SK-N-SH treated with all-trans-retinoic acid at 6 μM for 48 hours (cell line): Measurements from ENCODE around the gene LRTM1.

ENCODE experiments used
- ATAC-seq: fragments of 200-7000 bp; cut with Tn5 transposase; 3 replicates; pipeline ENCODE4 v1.9.1; 2020; ENCODE audit warnings: mild to moderate bottlenecking, moderate library complexity
- ARNTL ChIP-seq: fragments of 450-650 bp; formaldehyde crosslinking; IDR thresholded peaks from 2 replicates; pipeline ENCODE4 v1.5.0; 2020; ENCODE audit warnings: low read depth, mild to moderate bottlenecking, moderate library complexity, borderline replicate concordance
- BACH2 ChIP-seq: fragments of 250-450 bp; sonication (Bioruptor Pico); IDR thresholded peaks from 2 replicates; pipeline ENCODE4 v1.9.0; 2021; ENCODE audit warnings: mild to moderate bottlenecking, borderline replicate concordance
- ESRRG ChIP-seq: fragments of 250-450 bp; sonication (Bioruptor Pico); IDR thresholded peaks from 2 replicates; pipeline ENCODE4 v1.6.1; 2021; ENCODE audit warnings: mild to moderate bottlenecking
- GLIS3 ChIP-seq: fragments of 250-450 bp; sonication (Bioruptor Pico); IDR thresholded peaks from 2 replicates; pipeline ENCODE4 v1.5.0; 2020; ENCODE audit warnings: mild to moderate bottlenecking, moderate library complexity
- ISL1 ChIP-seq: fragments of 250-450 bp; sonication (Bioruptor Pico); IDR thresholded peaks from 2 replicates; pipeline ENCODE4 v2.1.2; 2022; ENCODE audit warnings: mild to moderate bottlenecking, moderate library complexity
- OSR1 ChIP-seq: fragments of 250-450 bp; sonication (Bioruptor Pico); IDR thresholded peaks from 2 replicates; pipeline ENCODE4 v1.8.0; 2022; ENCODE audit warnings: moderate library complexity, mild to moderate bottlenecking, inconsistent platforms
- PPARA ChIP-seq: fragments of 250-450 bp; sonication (Bioruptor Pico); IDR thresholded peaks from 2 replicates; pipeline ENCODE4 v1.5.0; 2020; ENCODE audit warnings: mild to moderate bottlenecking, borderline replicate concordance
- RARB ChIP-seq: fragments of 250-450 bp; sonication (Bioruptor Pico); IDR thresholded peaks from 2 replicates; pipeline ENCODE4 v1.8.0; 2021; ENCODE audit warnings: mild to moderate bottlenecking, moderate library complexity
- SNAI2 ChIP-seq: fragments of 250-450 bp; sonication (Bioruptor Pico); IDR thresholded peaks from 2 replicates; pipeline ENCODE4 v1.5.0; 2020; ENCODE audit warnings: mild to moderate bottlenecking, moderate library complexity
- TCF4 ChIP-seq: fragments of 250-450 bp; sonication (Bioruptor Pico); IDR thresholded peaks from 2 replicates; pipeline ENCODE4 v1.8.0; 2021; ENCODE audit warnings: mild to moderate bottlenecking, moderate library complexity, borderline replicate concordance
- TOX ChIP-seq: fragments of 250-450 bp; sonication (Bioruptor Pico); IDR thresholded peaks from 2 replicates; pipeline ENCODE4 v1.8.0; 2021; ENCODE audit warnings: mild to moderate bottlenecking, moderate library complexity, borderline replicate concordance
- ZC3H10 ChIP-seq: fragments of 250-450 bp; sonication (Bioruptor Pico); IDR thresholded peaks from 2 replicates; pipeline ENCODE4 v1.5.1; 2021; ENCODE audit warnings: mild to moderate bottlenecking, moderate library complexity
- ZFP3 ChIP-seq: fragments of 250-450 bp; sonication (Bioruptor Pico); IDR thresholded peaks from 2 replicates; pipeline ENCODE4 v1.5.0; 2020; ENCODE audit warnings: mild to moderate bottlenecking, moderate library complexity
- ZFP30 ChIP-seq: fragments of 450-650 bp; formaldehyde crosslinking; IDR thresholded peaks from 2 replicates; pipeline ENCODE4 v1.5.0; 2022; ENCODE audit warnings: mild to moderate bottlenecking, moderate library complexity
- ZNF565 ChIP-seq: fragments of 450-650 bp; formaldehyde crosslinking; conservative IDR thresholded peaks from 2 replicates; pipeline ENCODE4 v1.5.0; 2020; ENCODE audit warnings: low read depth, mild to moderate bottlenecking, moderate library complexity
- ZNF70 ChIP-seq: fragments of 450-650 bp; formaldehyde crosslinking; IDR thresholded peaks from 2 replicates; pipeline ENCODE4 v1.5.0; 2020; ENCODE audit warnings: mild to moderate bottlenecking, moderate library complexity
- ZNF8 ChIP-seq: fragments of 450-650 bp; formaldehyde crosslinking; IDR thresholded peaks from 2 replicates; pipeline ENCODE4 v1.5.0; 2020; ENCODE audit warnings: mild to moderate bottlenecking, moderate library complexity
- TF ChIP-seq, protein P1 (sequence below): fragments of 250-450 bp; sonication (Bioruptor Pico); IDR thresholded peaks from 2 replicates; pipeline ENCODE4 v1.8.0; 2021; ENCODE audit warnings: low read depth, mild to moderate bottlenecking, moderate library complexity, borderline replicate concordance
- TF ChIP-seq, protein P2 (sequence below): fragments of 250-450 bp; sonication (Bioruptor Pico); IDR thresholded peaks from 2 replicates; pipeline ENCODE4 v1.8.0; 2020; ENCODE audit warnings: mild to moderate bottlenecking, moderate library complexity, borderline replicate concordance
- TF ChIP-seq, protein P3 (sequence below): fragments of 250-450 bp; sonication (Bioruptor Pico); IDR thresholded peaks from 2 replicates; pipeline ENCODE4 v1.5.1; 2021; ENCODE audit warnings: mild to moderate bottlenecking, moderate library complexity
- TF ChIP-seq, protein P4 (sequence below): fragments of 250-450 bp; sonication (Bioruptor Pico); IDR thresholded peaks from 2 replicates; pipeline ENCODE4 v1.5.1; 2020; ENCODE audit warnings: low read depth, mild to moderate bottlenecking, moderate library complexity

Gene LRTM1

DNA sequence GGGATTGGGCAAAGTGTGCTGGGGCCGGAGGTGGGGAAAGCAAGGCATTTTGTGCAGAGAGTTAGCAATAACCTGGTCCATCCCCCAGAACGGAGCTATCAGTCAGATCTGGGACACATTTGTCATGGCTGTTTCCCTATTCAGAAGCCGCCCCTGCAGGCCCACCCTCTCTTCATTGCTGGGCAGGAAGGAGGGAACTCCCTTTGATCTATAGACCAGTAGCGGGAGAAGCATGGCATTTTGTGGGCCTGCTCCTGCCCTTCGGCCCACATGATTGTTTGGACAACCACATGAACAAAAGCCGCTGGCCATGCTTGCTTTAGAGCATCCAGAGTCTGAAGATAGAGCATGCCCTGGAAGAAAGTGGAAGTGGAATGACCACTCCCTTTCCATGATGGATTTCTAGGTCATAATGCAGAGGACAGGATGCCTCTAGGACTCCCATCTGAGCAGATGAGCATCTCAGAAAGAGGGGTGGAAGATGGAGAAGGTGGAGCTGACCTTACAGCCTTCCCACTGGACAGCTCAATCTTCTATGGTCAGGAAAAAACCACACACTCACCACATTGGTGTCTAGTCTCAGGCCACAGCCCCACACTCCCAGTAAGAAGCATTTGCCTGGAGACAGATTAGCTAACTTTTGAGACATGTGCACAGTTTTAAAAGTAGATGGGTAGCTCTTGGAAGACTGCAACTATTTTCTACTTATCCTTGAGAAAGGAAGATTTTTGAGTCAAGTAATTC is 11.9 kb upstream of the LRTM1 start:
- no peak for TF ChIP-seq ISL1 (CRISPR knock-in tag)
- TF ChIP-seq PPARA, result no peak
- TF ChIP-seq ZNF8 (CRISPR knock-in tag), result no peak
- TF ChIP-seq ARNTL, result no peak
- TF ChIP-seq, all 23 proteins: peak for 0
- peak; percentile 65 for ATAC-seq

DNA sequence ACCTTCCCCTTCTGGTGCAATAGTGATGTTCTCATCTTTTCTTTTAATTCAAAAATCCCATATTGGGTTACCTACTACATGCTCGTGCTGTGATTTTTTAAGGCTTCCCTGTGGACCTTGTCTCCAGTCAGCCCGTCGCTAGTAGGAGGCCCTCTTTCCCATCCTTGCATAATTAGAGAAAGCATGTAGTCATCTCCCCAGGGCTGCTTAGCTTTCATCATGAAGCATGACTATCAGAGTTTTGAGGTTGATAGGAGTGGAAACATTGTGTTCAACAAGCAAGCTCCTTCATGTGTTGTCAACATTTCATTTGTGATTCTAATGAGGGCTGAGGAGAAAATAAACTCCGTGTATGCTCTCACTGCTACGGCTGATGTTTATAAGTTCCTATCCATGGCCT is 8.7 kb upstream of the LRTM1 start:
- TF ChIP-seq SNAI2 (CRISPR knock-in tag) (no peak), GLIS3 (CRISPR knock-in tag) (no peak), ZNF8 (CRISPR knock-in tag) (no peak), ZC3H10 (CRISPR knock-in tag) (no peak), OSR1 (CRISPR knock-in tag) (no peak), ZNF70 (CRISPR knock-in tag) (no peak)
- TF ChIP-seq, protein P1, sequence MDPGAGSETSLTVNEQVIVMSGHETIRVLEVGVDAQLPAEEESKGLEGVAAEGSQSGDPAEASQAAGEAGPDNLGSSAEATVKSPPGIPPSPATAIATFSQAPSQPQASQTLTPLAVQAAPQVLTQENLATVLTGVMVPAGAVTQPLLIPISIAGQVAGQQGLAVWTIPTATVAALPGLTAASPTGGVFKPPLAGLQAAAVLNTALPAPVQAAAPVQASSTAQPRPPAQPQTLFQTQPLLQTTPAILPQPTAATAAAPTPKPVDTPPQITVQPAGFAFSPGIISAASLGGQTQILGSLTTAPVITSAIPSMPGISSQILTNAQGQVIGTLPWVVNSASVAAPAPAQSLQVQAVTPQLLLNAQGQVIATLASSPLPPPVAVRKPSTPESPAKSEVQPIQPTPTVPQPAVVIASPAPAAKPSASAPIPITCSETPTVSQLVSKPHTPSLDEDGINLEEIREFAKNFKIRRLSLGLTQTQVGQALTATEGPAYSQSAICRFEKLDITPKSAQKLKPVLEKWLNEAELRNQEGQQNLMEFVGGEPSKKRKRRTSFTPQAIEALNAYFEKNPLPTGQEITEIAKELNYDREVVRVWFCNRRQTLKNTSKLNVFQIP, result no peak
- TF ChIP-seq, protein P2, sequence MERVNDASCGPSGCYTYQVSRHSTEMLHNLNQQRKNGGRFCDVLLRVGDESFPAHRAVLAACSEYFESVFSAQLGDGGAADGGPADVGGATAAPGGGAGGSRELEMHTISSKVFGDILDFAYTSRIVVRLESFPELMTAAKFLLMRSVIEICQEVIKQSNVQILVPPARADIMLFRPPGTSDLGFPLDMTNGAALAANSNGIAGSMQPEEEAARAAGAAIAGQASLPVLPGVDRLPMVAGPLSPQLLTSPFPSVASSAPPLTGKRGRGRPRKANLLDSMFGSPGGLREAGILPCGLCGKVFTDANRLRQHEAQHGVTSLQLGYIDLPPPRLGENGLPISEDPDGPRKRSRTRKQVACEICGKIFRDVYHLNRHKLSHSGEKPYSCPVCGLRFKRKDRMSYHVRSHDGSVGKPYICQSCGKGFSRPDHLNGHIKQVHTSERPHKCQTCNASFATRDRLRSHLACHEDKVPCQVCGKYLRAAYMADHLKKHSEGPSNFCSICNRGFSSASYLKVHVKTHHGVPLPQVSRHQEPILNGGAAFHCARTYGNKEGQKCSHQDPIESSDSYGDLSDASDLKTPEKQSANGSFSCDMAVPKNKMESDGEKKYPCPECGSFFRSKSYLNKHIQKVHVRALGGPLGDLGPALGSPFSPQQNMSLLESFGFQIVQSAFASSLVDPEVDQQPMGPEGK, result no peak
- no peak for ATAC-seq

DNA sequence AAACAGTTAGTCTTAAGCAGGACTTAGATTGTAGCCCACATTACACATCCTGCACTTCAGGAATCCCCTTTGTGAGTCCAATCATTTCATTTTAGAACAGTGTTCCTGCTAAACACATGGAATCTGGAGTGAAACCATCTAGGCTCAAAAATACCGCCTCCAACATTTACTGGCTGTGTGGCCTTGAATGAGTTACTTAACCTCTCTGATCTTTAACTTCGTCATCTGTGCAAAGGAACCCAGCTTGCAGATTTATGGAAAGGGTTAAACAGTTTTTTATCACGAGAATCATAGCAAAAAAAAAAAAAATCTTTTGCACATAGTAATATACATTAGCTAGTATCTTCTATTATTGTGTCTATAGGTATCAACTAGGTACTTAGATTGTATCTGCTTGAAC is 8.0 kb upstream of the LRTM1 start:
- TF ChIP-seq, protein P2, result no peak
- TF ChIP-seq PPARA (no peak), ZNF565 (CRISPR knock-in tag) (no peak), ISL1 (CRISPR knock-in tag) (no peak), TCF4 (CRISPR knock-in tag) (no peak), BACH2 (CRISPR knock-in tag) (no peak), ESRRG (no peak), TOX (CRISPR knock-in tag) (no peak), RARB (no peak), GLIS3 (CRISPR knock-in tag) (no peak), ZNF8 (CRISPR knock-in tag) (no peak), ZFP30 (CRISPR knock-in tag) (no peak), ARNTL (no peak)
- TF ChIP-seq, protein P3, sequence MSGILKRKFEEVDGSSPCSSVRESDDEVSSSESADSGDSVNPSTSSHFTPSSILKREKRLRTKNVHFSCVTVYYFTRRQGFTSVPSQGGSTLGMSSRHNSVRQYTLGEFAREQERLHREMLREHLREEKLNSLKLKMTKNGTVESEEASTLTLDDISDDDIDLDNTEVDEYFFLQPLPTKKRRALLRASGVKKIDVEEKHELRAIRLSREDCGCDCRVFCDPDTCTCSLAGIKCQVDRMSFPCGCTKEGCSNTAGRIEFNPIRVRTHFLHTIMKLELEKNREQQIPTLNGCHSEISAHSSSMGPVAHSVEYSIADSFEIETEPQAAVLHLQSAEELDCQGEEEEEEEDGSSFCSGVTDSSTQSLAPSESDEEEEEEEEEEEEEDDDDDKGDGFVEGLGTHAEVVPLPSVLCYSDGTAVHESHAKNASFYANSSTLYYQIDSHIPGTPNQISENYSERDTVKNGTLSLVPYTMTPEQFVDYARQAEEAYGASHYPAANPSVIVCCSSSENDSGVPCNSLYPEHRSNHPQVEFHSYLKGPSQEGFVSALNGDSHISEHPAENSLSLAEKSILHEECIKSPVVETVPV (CRISPR knock-in tag), result no peak
- TF ChIP-seq, protein P4, sequence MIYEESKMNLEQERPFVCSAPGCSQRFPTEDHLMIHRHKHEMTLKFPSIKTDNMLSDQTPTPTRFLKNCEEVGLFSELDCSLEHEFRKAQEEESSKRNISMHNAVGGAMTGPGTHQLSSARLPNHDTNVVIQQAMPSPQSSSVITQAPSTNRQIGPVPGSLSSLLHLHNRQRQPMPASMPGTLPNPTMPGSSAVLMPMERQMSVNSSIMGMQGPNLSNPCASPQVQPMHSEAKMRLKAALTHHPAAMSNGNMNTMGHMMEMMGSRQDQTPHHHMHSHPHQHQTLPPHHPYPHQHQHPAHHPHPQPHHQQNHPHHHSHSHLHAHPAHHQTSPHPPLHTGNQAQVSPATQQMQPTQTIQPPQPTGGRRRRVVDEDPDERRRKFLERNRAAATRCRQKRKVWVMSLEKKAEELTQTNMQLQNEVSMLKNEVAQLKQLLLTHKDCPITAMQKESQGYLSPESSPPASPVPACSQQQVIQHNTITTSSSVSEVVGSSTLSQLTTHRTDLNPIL (CRISPR knock-in tag), result no peak
- no peak for ATAC-seq

DNA sequence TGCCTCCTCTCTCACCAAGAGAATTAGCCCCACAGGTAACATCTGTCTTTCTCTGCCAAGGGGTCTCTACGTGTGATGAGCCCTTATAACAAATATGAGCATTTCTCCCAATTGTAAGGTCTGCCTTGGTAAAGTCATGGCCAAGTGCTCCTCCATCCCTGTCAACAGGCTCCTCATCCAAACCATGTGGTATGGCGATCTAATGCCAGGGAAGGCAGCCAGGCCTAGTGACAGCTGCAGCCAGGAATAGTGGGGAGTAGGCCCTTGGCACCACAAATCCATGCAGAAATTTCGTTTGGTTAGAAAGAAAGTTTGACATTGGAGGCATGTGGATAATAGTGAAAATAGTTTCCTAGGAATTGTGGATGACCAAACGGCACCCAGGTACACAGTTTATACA is 4.7 kb upstream of the LRTM1 start:
- no peak for ATAC-seq
- no peak for TF ChIP-seq ZNF8 (CRISPR knock-in tag)
- no peak for TF ChIP-seq PPARA
- TF ChIP-seq ZFP3 (CRISPR knock-in tag), result no peak
- TF ChIP-seq, protein P1, result no peak
